AG09319 (cell line): Measurements from ENCODE around the gene RUNX3.

ENCODE experiments used
- DNase-seq: peaks from one replicate; pipeline ENCODE4 v3.0.0-alpha.2; 2010; ENCODE audit warnings: low read depth; ENCODE audit errors: extremely low read depth
- TF ChIP-seq, protein P1 (sequence below): IDR thresholded peaks from 2 replicates; pipeline ENCODE4 v1.5.1; 2011; ENCODE audit warnings: low read depth, mild to moderate bottlenecking, inconsistent platforms, low read length, moderate library complexity

The RUNX3 gene

DNA sequence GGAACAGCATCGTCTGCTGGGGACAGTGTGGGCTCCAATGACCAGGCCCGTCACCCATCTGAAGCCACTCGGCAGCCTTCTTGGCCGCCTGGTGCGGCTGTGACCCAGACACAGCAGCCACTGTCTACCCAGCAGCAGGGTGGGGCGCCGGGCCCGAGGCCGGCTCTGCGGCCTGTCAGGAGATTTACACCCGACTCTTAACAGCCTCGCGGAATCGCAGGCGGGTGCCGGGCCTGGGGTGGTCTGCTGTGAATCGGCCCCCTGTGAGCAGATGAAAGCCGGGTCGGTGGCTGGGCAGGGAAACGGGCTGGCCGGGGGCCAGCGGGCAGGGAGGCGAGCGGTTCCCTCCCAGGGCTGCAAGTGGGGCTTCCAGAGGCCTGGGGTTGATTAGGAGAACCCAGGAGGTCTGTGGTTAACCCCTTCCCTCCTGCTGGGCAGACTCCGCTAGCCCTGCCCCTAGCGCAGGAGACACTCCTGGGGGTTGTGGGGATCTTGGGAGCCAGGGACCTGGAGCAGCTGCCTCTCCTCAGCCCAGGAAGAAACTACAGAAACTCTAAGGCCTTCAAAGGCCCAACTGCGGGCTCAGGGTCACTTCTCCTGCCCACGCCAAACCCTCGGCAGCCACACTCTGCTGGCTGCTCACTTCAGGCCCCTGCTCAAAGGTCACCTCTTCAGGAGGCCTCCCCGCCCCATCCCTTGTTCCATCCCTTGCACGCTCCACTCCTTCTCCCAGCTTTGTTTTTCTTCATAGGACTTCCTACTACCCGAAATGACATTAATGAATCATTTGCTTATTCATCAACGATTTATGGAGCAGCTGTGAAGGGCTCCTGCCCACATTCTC lies 15.6 kb downstream of the RUNX3 start:
- TF ChIP-seq, protein P1, sequence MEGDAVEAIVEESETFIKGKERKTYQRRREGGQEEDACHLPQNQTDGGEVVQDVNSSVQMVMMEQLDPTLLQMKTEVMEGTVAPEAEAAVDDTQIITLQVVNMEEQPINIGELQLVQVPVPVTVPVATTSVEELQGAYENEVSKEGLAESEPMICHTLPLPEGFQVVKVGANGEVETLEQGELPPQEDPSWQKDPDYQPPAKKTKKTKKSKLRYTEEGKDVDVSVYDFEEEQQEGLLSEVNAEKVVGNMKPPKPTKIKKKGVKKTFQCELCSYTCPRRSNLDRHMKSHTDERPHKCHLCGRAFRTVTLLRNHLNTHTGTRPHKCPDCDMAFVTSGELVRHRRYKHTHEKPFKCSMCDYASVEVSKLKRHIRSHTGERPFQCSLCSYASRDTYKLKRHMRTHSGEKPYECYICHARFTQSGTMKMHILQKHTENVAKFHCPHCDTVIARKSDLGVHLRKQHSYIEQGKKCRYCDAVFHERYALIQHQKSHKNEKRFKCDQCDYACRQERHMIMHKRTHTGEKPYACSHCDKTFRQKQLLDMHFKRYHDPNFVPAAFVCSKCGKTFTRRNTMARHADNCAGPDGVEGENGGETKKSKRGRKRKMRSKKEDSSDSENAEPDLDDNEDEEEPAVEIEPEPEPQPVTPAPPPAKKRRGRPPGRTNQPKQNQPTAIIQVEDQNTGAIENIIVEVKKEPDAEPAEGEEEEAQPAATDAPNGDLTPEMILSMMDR = no peak
- no peak for DNase-seq

DNA sequence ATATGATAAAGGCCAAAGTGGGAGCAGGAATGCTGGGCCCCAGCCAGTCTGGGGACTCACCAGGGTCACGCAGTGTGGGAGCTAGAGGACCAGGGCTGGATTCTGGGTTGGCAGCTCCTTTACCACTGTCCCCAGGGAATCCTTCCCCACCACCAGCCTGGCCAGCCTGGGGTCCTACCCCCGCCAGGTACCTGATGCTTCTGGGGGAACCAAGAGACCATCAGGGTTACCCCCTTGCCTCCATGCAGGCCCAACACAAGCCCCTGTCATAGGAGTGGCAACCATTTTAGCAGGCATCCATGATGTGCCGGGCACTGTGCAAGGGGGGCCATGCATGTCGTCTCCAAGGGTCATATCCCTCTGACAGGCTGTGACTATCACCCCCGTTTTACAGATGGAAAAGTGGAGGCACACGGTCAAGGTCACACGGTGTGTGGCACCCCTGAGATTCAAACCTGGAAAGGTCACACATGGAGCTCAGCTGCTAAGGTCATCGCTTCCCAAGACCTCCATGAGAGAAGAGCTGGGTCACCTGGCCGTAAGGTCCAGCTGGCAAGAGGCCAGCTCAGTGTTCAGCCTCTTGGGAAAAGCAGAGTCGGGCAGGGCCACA lies 16.4 kb downstream of the RUNX3 start:
- TF ChIP-seq, protein P1 = no peak
- DNase-seq = no peak

DNA sequence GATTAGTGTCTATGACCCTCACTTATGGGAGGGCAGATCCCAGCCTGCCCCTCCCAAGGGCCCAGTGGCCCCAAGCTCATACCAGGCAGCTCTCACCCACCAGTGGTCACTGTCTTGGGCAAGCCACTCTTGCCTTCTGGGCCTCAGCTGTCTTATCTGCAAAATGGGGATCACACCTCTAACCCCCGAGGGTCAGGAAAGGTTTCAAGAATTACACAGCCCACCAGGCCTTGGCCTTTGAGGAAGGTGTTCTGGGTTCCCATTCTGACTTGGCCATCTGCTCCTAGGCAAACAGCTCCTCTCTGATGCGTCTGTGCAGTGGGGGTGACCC lies 16.8 kb downstream of the RUNX3 start:
- TF ChIP-seq, protein P1 = no peak
- no peak for DNase-seq

DNA sequence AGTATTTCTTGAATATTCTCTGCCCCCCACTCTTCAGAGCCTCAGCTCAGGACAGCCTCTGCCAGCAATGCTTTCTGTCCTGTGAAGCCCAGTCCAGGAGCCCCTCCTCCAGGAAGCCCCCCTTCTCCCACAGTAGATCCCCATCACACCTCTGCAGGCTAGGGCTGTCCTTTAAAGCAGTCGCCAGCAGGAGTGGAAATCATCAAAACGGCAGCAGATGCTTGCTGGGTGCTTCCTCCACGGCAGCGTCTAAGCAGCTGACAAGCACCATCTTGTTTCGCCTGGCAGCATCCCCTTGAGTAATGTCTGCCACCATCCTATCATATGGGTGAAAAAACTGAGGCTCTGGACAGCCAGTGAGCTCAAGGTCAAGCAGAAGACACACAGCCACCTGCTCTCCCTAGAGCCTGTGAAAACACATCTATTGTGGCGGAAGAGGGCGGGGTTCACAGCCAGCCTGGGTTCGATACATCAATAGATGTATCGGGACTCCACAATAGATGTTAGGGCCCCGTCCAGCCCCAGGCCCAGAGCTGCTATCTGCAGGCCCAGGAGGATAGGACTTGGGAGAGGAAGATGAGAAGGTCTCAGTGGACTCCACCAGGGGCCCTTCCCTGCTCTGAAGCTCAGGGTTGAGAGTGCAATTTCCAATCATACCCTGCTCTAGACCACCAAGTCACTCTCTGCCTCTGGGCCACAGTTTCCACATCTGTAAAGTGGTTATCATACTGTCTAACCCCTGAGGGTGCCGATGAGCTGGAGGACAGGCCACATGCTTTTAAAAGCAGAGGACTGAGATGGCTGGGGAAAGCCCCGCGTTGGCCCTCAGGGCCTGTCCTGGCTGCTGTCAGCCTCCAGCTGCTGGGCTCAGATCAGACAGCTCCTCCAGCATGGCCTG lies 17.5 kb downstream of the RUNX3 start:
- DNase-seq = no peak

DNA sequence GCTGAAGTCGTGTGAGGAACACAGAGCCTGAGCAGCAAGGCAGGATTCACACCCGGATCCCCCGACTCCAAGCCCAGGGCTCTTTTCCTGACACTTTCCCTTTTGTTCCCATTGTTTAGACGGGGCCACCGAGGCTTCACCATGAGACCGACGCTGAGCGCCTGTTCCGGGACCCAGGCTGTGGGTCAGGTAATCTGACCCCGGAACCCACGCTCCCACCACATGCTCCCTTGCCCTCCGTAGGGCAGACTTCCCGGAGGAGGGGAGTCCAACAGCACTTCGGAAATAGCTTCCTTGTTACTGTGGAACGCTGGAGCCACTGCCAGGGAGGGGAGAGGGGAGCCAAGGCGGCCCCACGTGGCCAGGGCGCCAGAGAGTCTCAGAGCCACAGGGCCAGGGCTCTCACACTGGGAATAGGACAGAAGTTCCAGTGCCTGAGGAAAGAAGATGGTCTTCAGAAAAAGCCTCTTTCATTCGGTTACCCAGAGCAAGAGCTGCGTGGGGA lies 18.4 kb downstream of the RUNX3 start:
- TF ChIP-seq, protein P1 = no peak
- DNase-seq = no peak

More for the DNA sequence above, 17.5 kb downstream of the RUNX3 start:
- TF ChIP-seq, protein P1 = no peak

DNA sequence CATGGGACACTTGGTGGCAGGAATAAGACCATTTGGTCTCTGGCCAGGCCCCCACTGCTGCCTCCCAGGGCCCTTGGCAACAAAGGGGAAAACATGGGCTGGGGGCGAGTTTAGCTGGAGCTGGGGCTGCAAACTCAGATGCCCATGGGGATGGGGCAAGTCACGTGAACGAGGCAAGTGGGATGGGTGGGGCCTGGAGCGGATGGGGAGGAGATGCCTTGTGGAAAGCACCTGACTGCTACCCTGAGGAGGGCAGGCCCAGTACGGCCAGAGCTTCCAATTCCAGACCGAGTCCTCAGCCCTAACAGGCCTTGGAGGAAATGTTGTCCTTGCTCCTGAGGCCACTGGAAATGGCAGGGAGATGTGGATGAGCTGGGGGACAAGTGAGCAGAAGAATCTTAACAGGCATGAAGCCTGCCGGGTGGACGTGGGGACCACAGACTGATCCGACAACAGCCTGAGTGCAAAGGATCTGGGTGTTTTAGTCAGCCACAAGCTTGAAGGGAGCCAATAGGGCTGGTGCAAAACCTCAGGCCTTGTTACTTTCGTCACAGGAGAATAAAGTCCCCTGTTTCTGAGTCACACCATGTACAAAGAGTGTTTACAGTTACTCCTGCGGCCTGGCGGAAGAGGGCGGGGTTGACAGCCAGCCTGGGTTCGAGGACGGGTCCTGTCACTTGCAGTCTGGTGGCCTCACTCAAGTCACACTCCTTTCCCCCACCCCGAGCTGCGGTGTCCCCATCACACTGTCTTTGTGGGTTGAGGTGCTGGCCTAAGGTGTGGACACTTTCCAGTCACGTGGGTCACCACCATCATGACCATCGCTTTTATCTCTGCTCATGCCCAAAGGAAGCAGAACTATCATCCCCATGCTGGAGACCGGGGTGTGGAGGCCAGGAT lies 19.1 kb downstream of the RUNX3 start:
- TF ChIP-seq, protein P1 = no peak
- no peak for DNase-seq
